ENCODE data around the gene RAB6A. TPM values are rescaled to one million over a fixed set of nuclear protein-coding genes. Genes with fewer than 3 reads are reported as not detected.
A peak's percentile ranks its signal among the peaks of the same experiment; 100 is the strongest.
"Not testable (repeated sequence)": the region's sequence is repeated elsewhere in the genome, so short reads cannot be mapped to it uniquely, and the experiment has no call there.

Gene RAB6A
- polyA plus RNA-seq (ENCODE audit: insufficient read length in 4 of 4), result 100 to 1,000 TPM in 3 of 4 donors, 10 to 100 TPM in 1; 97.7 to 139 (median 115) TPM

DNA sequence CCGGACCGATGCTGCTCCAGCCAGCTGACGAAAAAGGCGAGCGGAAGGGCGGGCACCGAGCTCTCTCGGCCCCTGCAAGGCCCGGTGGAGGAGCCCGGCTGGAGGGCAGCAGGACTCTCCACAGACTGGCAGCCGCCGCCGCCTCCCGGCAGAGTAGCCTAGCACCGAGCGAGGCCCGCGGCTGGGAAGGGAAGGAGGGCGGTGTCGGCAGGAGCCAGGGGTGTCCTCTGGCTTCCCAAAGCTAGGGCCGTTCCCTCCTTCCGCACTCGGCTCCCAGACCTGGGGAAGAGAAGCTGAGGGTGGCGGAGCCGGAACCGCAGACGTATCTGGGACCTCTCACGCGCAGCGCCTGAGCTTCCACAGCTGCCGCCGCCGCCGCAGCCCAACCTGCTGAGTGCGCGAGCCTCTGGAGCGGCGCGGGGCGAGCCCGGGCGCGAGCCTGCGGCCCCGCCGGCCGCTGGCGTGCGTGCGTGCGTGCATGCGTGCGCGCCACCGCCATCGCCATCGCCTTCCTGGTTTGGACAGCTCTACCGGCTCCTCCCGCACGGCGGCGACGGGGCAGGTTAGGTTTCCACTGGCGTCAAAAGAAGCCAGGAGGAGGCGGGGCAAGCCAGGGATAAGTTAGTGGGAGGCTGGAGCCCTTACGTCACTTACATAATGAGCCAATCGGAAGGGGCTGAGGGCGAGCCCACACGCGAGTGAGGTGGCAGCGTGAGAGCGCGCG is at the start of gene RAB6A:
Gene RAB6A, minus strand, starts transcription at position 396 of the 724 bp plus-strand sequence. CDS start 439 bp downstream, outside the sequence.
- DNase-seq (ENCODE audit: low read depth in 4 of 4, low spot score in 2 of 4), result peak; percentile 95 to 100 (median 98)

DNA sequence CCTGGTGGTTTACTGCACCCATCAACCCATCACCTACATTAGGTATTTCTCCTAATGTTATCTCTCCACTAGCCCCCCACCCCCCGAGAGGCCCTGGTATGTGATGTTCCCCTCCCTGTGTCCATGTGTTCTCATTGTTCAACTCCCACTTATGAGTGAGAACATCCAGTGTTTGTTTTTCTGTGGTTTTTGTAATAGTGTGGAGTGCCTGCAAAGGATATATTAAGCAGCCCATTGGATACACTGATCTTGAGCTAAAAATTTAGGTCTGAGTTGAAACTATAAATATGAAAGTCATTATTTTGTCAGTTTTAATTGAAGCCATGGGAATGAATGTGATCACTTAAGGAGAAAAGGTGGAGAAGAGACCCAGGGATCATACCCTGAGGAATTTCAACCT is 49.8 kb upstream of the RAB6A start:
- no peak for DNase-seq (ENCODE audit: low read depth in 4 of 4, low spot score in 2 of 4)

DNA sequence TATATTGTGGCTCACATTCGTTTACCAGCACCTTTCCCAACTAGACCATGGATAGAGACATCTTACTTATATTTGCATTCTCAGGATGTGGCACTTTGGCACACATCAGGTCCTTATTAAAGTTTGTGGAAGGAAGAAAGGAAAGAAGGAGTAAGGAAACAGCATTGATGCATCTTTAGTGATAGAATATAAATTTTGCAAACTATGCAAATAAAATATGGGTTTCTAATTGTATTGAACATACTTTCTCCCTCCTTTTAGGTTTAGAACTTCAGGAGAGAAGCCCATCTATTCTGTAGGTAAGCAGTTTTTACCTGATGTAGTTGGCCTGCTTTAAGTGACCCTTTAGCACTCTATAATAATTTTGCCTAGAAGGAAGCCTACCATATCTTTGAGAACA is 47.2 kb upstream of the RAB6A start:
- no peak for DNase-seq (ENCODE audit: low read depth in 4 of 4, low spot score in 2 of 4)

- no peak for DNase-seq (ENCODE audit: low read depth in 4 of 4, low spot score in 2 of 4)
Measured at GRCh38 chr11:73804712-73805111, 43.8 kb upstream of the RAB6A start.

GRCh38 chr11:73801136-73801535 is 40.3 kb upstream of the RAB6A start:
- no peak for DNase-seq (ENCODE audit: low read depth in 4 of 4, low spot score in 2 of 4)

DNA sequence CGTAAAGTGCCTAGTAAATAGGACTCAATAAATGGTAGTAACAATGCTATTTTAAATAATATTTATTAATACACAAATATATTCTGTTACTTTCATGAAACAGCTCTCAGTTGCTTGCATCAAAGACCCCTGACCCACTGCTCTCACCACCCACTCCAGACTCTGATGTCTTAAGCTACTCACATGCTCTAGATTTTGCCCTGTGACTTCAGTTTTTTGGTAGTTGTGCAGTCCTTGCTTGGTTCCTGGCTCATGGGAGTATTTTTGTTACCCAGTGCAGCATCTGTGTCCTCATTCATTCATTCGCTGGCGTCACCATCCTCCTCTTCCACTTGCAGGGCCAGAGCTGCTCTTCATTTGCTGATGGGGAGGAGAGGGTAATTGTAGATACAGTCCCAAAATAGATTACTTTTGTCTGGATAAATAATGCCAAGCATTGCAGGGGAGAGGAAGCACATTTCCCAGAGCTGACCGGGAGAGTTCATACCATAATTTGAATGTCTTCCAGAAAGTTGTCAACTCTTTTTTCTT is 39.5 kb upstream of the RAB6A start:
- DNase-seq (ENCODE audit: low read depth in 4 of 4, low spot score in 2 of 4), result no peak

- no peak for DNase-seq (ENCODE audit: low read depth in 4 of 4, low spot score in 2 of 4)
Measured at GRCh38 chr11:73797457-73797856, 36.6 kb upstream of the RAB6A start.

- DNase-seq (ENCODE audit: low read depth in 4 of 4, low spot score in 2 of 4), result no peak
Measured at GRCh38 chr11:73795925-73796632, 35.2 kb upstream of the RAB6A start.

GRCh38 chr11:73792584-73792983 is 31.7 kb upstream of the RAB6A start:
- DNase-seq (ENCODE audit: low read depth in 4 of 4, low spot score in 2 of 4), result no peak

DNA sequence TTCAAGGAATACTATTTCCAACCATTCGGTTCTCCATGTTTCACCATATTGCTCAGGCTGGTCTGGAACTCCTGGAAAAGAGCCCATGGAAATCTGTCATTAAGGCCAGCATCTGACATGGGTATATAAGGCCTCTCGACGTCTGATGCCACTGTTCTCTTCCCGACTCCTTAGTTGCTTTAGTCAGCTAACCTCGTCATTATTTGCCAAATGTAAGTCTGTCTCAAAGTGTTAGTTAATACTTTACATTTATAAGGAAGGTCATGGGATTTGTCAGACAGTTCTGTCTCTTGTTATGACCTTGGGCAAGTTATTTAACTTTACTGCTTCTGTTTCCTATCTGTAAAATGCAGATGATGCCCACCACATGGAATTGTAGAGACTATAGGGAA is 28.4 kb upstream of the RAB6A start:
- no peak for DNase-seq (ENCODE audit: low read depth in 4 of 4, low spot score in 2 of 4)

DNA sequence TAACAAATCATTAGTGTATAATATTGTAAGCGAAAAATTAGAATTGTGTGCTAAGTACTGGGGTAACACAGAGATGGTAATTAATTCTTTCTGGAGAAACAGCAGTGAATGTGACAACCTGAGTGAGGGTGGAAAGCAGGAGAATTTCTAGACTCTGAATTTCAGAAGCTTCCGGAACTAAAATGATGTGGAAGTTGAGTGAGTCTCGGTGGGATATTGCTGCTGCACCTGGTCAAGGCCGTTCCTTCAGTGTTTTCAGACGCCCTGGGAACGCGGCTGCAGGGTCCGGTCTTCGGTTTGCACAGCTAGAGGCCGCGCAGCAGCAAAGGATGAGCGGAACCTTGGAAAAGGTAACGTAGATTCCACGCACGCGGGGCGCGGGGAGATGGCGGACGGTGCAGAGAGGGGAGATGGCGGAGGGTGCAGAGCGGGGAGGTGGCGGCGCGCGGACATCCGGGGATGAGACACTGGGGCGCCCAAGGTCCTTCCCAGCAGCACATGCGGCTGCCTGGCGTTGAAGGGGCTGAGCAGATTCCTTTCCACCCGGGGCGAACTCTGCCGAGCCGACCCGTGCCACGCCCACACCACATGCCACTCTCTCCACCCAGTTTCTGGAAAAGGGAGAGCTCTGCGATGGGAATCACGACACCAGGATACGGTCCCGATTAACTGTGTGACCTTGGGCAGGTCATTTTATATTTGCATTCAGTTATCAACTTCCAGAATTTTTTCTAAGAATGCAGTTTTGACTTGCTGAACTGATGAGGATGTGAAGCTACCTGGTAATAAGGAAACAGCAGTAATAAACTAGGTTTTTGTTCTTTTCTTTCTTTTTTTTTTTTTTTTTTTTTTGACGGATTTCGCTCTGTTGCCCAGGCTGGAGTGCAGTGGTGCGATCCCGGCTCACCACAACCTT is 27.0 kb upstream of the RAB6A start, which contains the start of gene MRPL48:
Gene MRPL48, plus strand, starts transcription at position 232 of the 916 bp plus-strand sequence. Its CDS starts 98 bp downstream, at position 330.
- peak; percentile 79 to 92 (median 86) for DNase-seq (ENCODE audit: low read depth in 4 of 4, low spot score in 2 of 4)

DNA sequence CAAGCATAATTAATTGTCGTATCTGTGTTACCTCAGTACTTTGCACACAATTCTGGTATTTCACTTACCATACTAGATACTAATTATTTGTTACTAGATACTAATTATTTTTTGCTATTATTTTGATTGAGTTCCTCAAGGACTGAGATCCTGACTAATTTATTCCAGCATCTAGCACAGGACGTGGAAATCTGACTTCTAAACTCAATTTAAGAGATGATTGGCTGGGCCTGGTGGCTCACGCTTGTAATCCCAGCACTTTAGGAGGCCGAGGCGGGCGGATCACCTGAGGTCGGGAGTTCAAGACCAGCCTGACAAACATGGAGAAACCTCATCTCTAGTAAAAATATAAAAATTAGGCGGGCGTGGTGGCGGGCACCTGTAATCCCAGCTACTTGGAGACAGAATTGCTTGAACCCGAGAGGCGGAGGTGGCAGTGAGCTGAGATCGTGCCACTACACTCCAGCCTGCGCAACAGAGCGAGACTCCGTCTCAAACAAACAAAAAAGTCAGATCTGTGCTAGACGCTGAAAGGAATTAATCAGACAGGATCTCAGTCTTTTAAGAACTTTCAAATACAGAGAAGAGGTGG is 26.3 kb upstream of the RAB6A start:
- DNase-seq (ENCODE audit: low read depth in 4 of 4, low spot score in 2 of 4), result no peak

- not testable (repeated sequence) for DNase-seq (ENCODE audit: low read depth in 4 of 4, low spot score in 2 of 4)
Measured at GRCh38 chr11:73785467-73785866, 24.6 kb upstream of the RAB6A start.

DNA sequence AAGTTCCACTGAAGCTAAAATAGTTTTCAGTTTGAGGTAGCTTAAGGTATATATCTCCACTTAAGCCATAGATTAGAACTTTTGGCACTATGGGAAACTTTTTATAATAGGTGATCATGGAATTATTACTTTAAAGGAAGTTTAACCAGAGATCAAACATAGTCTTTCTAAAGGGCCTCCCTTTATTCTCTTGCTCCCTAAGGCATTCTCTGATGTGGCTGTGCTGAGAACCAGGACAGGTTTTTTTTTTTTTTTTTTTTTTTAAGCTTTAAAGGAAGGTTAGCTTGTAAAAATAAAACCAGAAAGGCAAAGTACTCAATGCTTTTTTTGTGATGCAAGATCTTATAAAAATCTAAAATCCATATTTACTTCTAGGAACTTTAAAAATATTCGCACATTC is 23.9 kb upstream of the RAB6A start:
- DNase-seq (ENCODE audit: low read depth in 4 of 4, low spot score in 2 of 4), result no peak

DNA sequence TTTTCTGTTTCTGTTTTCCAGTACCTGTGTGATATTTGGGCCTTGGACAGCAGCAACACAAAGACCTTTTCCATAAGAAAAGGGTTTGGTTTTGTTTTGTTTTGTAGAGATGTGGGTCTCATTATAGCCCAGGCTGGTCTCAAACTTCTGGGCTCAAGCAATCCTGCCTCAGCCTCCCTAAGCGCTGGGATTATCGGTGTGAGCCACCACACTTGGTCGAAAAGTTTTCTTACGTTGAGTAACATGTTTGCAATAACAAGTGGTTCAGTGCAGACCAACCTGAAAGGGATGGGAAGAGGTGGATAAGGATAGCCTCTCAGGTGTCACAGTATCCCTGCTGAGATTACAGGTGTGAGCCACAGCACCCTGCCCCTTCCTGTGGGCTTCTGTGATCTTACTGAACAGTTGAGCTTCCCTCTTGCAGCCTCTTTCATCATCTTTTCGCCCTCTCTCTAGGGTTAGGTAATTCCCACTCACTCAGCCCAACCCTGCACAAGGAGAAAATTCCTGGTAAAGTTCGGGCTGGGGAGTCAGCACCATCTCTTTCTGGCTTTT is 23.3 kb upstream of the RAB6A start:
- DNase-seq (ENCODE audit: low read depth in 4 of 4, low spot score in 2 of 4), result no peak

GRCh38 chr11:73783483-73784020 is 22.7 kb upstream of the RAB6A start:
- DNase-seq (ENCODE audit: low read depth in 4 of 4, low spot score in 2 of 4), result no peak

GRCh38 chr11:73781303-73781702 is 20.4 kb upstream of the RAB6A start:
- DNase-seq (ENCODE audit: low read depth in 4 of 4, low spot score in 2 of 4), result no peak

DNA sequence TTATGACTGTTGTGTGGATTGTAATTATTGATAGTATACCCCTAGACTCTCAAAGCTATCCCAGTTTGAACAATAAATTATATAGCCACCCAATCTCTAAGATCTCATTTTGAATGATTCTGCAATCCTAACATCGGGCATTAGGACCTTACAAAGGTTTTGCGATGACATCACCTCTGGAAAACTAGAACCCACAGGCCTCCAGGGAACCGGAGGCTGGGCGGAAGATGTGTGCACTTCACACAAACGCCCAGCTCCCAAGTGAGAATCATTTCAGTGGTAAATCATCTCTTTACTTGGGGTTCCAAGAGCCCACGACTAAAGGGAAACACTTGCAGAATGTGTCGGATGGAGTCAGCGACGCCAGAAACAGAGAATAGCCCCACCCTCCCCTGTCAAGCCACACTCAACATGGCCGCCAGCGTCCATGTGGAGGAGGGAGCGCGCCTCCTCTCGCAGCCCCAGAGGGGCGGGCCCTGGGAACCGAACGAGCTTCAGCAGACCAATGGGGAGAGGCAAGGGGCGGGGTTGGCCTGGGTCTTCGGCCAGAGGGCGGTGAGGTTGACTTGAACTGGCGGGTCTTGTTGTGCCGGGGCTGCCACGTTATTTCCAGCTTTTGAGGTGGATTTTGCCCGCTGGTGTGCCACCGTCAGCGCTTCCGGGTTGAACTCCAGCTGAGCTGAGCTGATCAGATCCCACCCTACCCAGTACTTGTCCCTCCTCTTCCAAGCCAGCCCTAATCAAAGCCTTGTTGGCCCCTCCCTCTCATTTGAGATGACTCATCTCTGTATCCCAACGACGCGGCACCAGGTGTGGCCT is 18.4 kb upstream of the RAB6A start:
- peak; percentile 95 to 97 (median 96) for DNase-seq (ENCODE audit: low read depth in 4 of 4, low spot score in 2 of 4)

- not testable (repeated sequence) for DNase-seq (ENCODE audit: low read depth in 4 of 4, low spot score in 2 of 4)
Measured at GRCh38 chr11:73770811-73771210, 9.9 kb upstream of the RAB6A start.
